HepG2 (cell line): Measurements from ENCODE around the gene UTS2R. TPM values are rescaled to one million over a fixed set of nuclear protein-coding genes. Genes with fewer than 3 reads are reported as not detected.
A peak's percentile ranks its signal among the peaks of the same experiment; 100 is the strongest.

Source experiments
- CEBPG ChIP-seq: IDR thresholded peaks from 2 replicates; pipeline ENCODE4 v1.6.1; 2016
- MLXIP ChIP-seq: sonication (generic); formaldehyde crosslinking; IDR thresholded peaks from 2 replicates; pipeline ENCODE4 v1.9.0; 2021; ENCODE audit warnings: missing genetic modification reagents, borderline replicate concordance
- NFE2L2 ChIP-seq: fragments of 150-350 bp; IDR thresholded peaks from 2 replicates; pipeline ENCODE4 v1.6.1; 2014; ENCODE audit warnings: low read length
- PCBP2 ChIP-seq: fragments of 200-400 bp; formaldehyde crosslinking; optimal IDR thresholded peaks from 2 replicates; pipeline ENCODE3; 2018; ENCODE audit warnings: low read length, low read depth; ENCODE audit not compliant: poor library complexity, severe bottlenecking
- PRDM10 ChIP-seq: sonication (generic); formaldehyde crosslinking; IDR thresholded peaks from 2 replicates; pipeline ENCODE4 v1.4.0; 2020; ENCODE audit warnings: low read depth, missing genetic modification reagents
- SKIL ChIP-seq: sonication (generic); formaldehyde crosslinking; IDR thresholded peaks from 2 replicates; pipeline ENCODE4 v1.8.0; 2022; ENCODE audit warnings: missing genetic modification reagents, mild to moderate bottlenecking, moderate library complexity, borderline replicate concordance
- ZFP82 ChIP-seq: sonication (generic); formaldehyde crosslinking; IDR thresholded peaks from 2 replicates; pipeline ENCODE4 v1.5.1; 2020; ENCODE audit warnings: mild to moderate bottlenecking, missing genetic modification reagents, borderline replicate concordance
- ZNF180 ChIP-seq: sonication (generic); formaldehyde crosslinking; IDR thresholded peaks from 2 replicates; pipeline ENCODE4 v1.4.0; 2020; ENCODE audit warnings: low read depth, missing genetic modification reagents, borderline replicate concordance
- ZNF530 ChIP-seq: sonication (generic); formaldehyde crosslinking; IDR thresholded peaks from 2 replicates; pipeline ENCODE4 v1.5.0; 2020; ENCODE audit warnings: low read depth, mild to moderate bottlenecking, missing genetic modification reagents
- ZNF839 ChIP-seq: sonication (generic); formaldehyde crosslinking; IDR thresholded peaks from 2 replicates; pipeline ENCODE4 v1.4.0; 2020; ENCODE audit warnings: missing genetic modification reagents, mild to moderate bottlenecking, borderline replicate concordance
- polyA plus RNA-seq, 8 experiments: library from polyadenylated mRNA; depleted of rRNA in 3 of 8; stranded (reverse) in 7 of 8; unstranded in 1 of 8; fragments of >200 nt; fragmentation: Illumina TruSeq in 4 of 8; extraction: Trizol in 4 of 8; gene quantifications; 2 replicates each; pipeline versions ENCODE4 v1.2.1 to v1.2.3, GENCODE V29; 2011 to 2016; ENCODE audit warnings: low read depth in 4 of 8, missing spikeins in 1 of 8, mixed read lengths in 1 of 8; ENCODE audit not compliant: insufficient read depth in 1 of 8
- total RNA-seq, 5 experiments: library from RNA; depleted of rRNA; stranded (reverse); fragments of >200 nt; fragmentation: Illumina TruSeq; extraction: Trizol; gene quantifications; 2 replicates each; pipeline ENCODE4 v1.2.3, GENCODE V29; 2016; ENCODE audit warnings: low read depth in 1 of 5
- TF ChIP-seq, protein P1 (sequence below): sonication (generic); formaldehyde crosslinking; IDR thresholded peaks from 2 replicates; pipeline ENCODE4 v1.4.0; 2020; ENCODE audit warnings: low read depth, mild to moderate bottlenecking, missing genetic modification reagents
- TF ChIP-seq, protein P2 (sequence below): IDR thresholded peaks from 2 replicates; pipeline ENCODE4 v1.6.1; 2016; ENCODE audit warnings: low read depth, borderline replicate concordance
- TF ChIP-seq, protein P3 (sequence below): sonication (generic); formaldehyde crosslinking; conservative IDR thresholded peaks from 2 replicates; pipeline ENCODE4 v1.5.0; 2020; ENCODE audit warnings: missing genetic modification reagents

UTS2R gene
- total and polyA plus RNA-seq, 2 of the 13 experiments (the other 11 are each of a cell fraction or from before 2014, with no cell fraction given), result 0.13 to 0.15 TPM

DNA sequence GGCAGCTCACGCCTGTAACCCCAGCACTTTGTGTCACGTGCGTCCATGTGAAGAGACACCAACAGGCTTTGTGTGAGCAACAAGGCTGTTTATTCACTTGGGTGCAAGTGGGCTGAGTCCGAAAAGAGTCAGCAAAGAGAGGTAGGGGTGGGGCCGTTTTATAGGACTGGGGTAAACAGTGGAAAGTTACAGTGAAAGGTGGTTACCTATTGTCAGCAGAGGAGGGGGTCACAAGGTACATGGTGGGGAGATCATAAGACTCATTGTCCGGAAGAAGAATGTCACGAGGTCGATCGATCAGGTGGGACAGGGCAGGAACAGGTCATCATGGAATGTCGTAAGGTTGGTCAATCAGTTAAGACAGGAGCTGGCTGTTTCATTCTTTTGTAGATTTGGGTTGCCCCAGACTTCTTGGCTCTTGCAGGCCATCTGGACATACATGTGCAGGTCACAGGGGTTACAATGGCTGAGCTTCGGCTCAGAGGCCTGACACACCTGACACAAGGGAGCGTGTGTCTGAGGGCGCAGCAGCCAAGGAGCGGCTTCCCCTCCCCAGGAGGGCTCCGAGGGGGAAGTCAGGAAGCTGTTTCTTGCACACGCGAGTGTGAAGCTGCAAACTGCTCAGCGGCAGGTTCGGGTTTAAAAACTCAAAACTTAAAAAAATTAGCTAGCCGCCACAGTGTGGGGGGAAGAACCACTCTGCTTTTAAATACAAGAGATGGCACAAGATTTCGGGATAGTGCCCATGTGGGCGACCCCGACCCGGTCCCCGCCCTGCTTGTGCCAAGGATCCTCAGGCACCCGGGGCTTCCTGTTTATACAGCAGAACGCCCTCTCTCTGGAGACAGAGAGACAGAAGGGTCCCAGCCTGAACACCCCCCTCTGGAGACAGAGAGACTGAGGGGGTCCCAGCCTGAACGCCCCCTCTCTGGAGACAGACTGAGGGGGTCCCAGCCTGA is 24.9 kb upstream of the UTS2R start (continued):
- TF ChIP-seq SKIL (CRISPR knock-in tag), result peak; percentile 96
- no peak for TF ChIP-seq ZNF180 (CRISPR knock-in tag)
- TF ChIP-seq NFE2L2, result no peak
- TF ChIP-seq ZNF839, result no peak
- no peak for TF ChIP-seq PCBP2
- TF ChIP-seq, protein P1, sequence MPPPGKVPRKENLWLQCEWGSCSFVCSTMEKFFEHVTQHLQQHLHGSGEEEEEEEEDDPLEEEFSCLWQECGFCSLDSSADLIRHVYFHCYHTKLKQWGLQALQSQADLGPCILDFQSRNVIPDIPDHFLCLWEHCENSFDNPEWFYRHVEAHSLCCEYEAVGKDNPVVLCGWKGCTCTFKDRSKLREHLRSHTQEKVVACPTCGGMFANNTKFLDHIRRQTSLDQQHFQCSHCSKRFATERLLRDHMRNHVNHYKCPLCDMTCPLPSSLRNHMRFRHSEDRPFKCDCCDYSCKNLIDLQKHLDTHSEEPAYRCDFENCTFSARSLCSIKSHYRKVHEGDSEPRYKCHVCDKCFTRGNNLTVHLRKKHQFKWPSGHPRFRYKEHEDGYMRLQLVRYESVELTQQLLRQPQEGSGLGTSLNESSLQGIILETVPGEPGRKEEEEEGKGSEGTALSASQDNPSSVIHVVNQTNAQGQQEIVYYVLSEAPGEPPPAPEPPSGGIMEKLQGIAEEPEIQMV (CRISPR knock-in tag), result peak; percentile 41; the same call in 1 of the 2 replicates
- TF ChIP-seq, protein P2, sequence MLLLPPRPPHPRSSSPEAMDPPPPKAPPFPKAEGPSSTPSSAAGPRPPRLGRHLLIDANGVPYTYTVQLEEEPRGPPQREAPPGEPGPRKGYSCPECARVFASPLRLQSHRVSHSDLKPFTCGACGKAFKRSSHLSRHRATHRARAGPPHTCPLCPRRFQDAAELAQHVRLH (CRISPR knock-in tag), result peak; percentile 99
- TF ChIP-seq ZNF530, result no peak
- TF ChIP-seq PRDM10 (CRISPR knock-in tag), result peak; percentile 89; the same call in 1 of the 2 replicates
- peak; percentile 93 for TF ChIP-seq CEBPG (CRISPR knock-in tag)
- no peak for TF ChIP-seq MLXIP
- TF ChIP-seq, protein P3, sequence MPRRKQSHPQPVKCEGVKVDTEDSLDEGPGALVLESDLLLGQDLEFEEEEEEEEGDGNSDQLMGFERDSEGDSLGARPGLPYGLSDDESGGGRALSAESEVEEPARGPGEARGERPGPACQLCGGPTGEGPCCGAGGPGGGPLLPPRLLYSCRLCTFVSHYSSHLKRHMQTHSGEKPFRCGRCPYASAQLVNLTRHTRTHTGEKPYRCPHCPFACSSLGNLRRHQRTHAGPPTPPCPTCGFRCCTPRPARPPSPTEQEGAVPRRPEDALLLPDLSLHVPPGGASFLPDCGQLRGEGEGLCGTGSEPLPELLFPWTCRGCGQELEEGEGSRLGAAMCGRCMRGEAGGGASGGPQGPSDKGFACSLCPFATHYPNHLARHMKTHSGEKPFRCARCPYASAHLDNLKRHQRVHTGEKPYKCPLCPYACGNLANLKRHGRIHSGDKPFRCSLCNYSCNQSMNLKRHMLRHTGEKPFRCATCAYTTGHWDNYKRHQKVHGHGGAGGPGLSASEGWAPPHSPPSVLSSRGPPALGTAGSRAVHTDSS (CRISPR knock-in tag), result no peak
- TF ChIP-seq ZFP82, result no peak
